Hypothalamus (tissue), 51 donors: ENCODE measurements around the gene NUP62.
"Not testable (repeated sequence)": the region's sequence is repeated elsewhere in the genome, so short reads cannot be mapped to it uniquely, and the experiment has no call there.

ENCODE experiments used
- DNase-seq, 51 donors: peaks; one replicate each; lab custom pipeline; 2025; lab: John Stamatoyannopoulos, UW

NUP62 gene

GRCh38 chr19:49927526-49928264, 1.6 kb downstream of the NUP62 start:
- DNase-seq, result no peak

GRCh38 chr19:49926515-49926914, 2.8 kb downstream of the NUP62 start:
- no peak for DNase-seq

GRCh38 chr19:49925486-49925885, 3.8 kb downstream of the NUP62 start:
- no peak for DNase-seq

- not testable (repeated sequence) for DNase-seq
Measured at GRCh38 chr19:49924881-49925210, 4.5 kb downstream of the NUP62 start.

- DNase-seq, result no peak
Measured at GRCh38 chr19:49924004-49924880, 5.1 kb downstream of the NUP62 start.

- peak in 4 of 51 donors; percentile 7 to 35 (median 14) for DNase-seq
Measured at GRCh38 chr19:49923055-49924003, 6.0 kb downstream of the NUP62 start.

GRCh38 chr19:49921871-49922795, 7.2 kb downstream of the NUP62 start:
- DNase-seq, result no peak

- no peak for DNase-seq
Measured at GRCh38 chr19:49920624-49921363, 8.5 kb downstream of the NUP62 start.

- no peak for DNase-seq
Measured at GRCh38 chr19:49918089-49918488, 11.2 kb downstream of the NUP62 start.

GRCh38 chr19:49916839-49917733, 12.2 kb downstream of the NUP62 start:
- peak in 6 of 51 donors; percentile 4 to 22 (median 12) for DNase-seq

- no peak for DNase-seq
Measured at GRCh38 chr19:49915271-49915670, 14.0 kb downstream of the NUP62 start.

- DNase-seq, result no peak
Measured at GRCh38 chr19:49913720-49914119, 15.6 kb downstream of the NUP62 start.

GRCh38 chr19:49912965-49913685, 16.2 kb downstream of the NUP62 start:
- DNase-seq, result peak in 2 of 51 donors; percentile 20 to 25

GRCh38 chr19:49911381-49912145, 17.7 kb downstream of the NUP62 start:
- DNase-seq, result peak in 5 of 51 donors; percentile 10 to 32 (median 15)

GRCh38 chr19:49910179-49910578, 19.1 kb downstream of the NUP62 start:
- DNase-seq, result no peak
